Measurements from ENCODE around the gene CBFA2T2. TPM values are rescaled to one million over a fixed set of nuclear protein-coding genes. Genes with fewer than 3 reads are reported as not detected.

The CBFA2T2 gene
- total and polyA plus RNA-seq, 2 of the 4 experiments (the other 2 are of a cell fraction) = 3.8 to 6.2 TPM

DNA sequence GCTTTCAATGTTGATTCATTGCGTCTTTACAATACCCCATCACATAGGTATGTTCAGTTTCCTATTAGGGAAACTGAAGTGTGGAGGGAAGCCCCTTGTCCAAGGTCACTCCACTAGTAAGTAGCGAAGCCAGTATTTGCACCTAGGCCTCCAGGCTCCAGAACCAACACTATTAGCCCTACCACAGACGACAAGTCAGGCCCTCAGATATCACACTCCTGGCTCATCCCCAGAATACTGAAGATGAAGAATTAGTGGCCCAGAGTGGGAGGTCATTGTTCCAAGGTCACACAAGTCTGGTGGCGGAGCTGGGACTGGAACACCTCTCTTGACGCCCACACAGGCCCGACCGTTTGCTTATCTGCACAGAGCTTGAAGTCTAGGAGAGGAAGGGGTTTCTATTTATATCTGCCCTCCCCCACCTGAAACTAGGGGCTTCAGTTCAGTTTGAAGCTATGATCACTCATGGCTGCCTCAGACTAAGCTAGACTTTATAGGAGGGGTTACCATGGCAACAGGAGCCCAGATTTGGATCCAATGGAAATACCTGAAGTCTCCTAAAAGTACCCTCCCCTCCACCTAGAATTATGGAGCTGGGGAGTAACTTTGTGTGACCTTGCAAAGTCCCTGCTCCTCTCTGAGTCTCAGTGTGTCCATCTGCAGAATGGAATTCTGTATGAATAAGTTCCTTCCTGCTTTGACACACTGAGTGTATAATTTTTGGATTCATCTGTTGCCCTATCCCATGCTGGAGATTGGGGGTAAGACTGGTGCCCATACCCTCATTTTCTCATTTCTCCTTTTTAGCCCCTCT is 48.5 kb upstream of the CBFA2T2 start (continued):
- no peak for TF ChIP-seq RAD21 (IDR thresholded peaks at IDR 0.05; ENCODE audit: low read length)

DNA sequence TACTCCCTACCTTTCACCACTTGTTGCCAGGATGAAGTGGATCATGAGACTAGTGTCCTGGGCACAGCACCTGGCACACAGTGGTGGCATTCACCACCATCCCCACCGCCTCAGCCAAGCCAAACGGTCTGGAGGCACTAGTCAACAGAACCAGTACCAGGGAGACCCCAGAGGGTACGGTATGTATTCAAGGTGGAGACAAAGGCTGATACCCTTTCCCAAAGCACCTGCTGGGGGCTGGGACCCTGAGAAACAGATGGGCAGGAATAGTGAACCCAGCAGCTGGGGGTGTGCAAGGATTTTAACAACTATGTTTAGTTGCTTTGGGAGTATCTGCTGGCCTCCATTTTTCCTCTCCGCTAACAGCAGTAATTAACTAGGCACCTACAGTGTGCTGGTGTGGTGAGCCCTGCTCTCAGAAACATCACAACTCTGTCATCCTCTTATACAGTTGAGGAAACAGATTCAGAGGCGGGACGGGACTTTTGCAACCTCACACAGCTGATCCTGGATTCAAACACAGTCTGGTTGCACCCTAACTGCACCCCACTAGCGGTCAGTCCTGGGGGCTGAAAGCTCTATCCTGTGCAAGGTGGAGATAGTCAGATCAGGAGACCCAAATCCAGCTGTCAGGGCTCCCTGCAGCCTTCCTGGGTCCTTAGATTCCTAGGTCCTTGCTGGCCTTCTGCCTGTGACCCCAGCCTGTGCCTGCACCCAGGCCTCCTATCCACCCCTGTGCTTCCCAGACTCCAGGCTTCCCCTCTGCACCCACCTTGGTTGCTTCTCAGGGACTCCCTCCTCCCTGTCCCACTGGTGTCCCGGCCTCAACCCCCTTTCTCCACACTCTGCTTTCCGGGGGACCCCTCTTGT is 47.5 kb upstream of the CBFA2T2 start:
- H3K14ac ChIP-seq (replicated peaks; ENCODE audit: low read depth, low read length) = no peak overlapping the region
- no peaks in the 10 kb centered on the region for H3K27me3 ChIP-seq (ENCODE audit: control insufficient read depth, insufficient read depth, low read length)
- H2AFZ ChIP-seq (replicated peaks; ENCODE audit: low read length, poor library complexity) = peak overlapping the region; percentile 100
- intact Hi-C loops (cut with micrococcal nuclease) (no loop called here), dilution Hi-C loops (cut with HindIII; ENCODE audit: low sequenced_read_pairs, unreplicated experiment) (no loop called here), in situ Hi-C loops (cut with MboI; ENCODE audit: low sequenced_read_pairs) (no loop called here)
- no peaks in the 10 kb centered on the region for H3K36me3 ChIP-seq (ENCODE audit: control insufficient read depth, insufficient read depth, low read length)
- no peak overlapping the region for H4K5ac ChIP-seq (ENCODE audit: low read depth, low read length)
- H3K56ac ChIP-seq (ENCODE audit: extremely low read depth, insufficient read depth, low read length) = no peak overlapping the region
- ATAC-seq (ENCODE audit: low read depth) = no peak
- peaks cover 4 to 22% of the 10 kb centered on the region in 2 experiments; a peak in 2 of 4 replicates for H3K79me1 ChIP-seq (ENCODE audit: low read depth in 1 of 2, low read length in 2 of 2)
- H3K4me2 ChIP-seq (ENCODE audit: low read depth, low read length) = peak overlapping the region; percentile 95
- CTCF ChIA-PET = interaction anchor here (1.1 kb wide), 1 partner anchor 26 kb away, joined by 3 read pairs; no protein-coding TSS in a partner anchor
- no peak for DNase-seq
- peak overlapping the region in 1 of 2 experiments; percentile 73; a peak in 1 of 4 replicates for H4K8ac ChIP-seq (ENCODE audit: low read depth in 2 of 2, low read length in 2 of 2)
- 0 out of 2 replicates have a peak overlapping the region, but pooled peaks have one; percentile 31 for H3K9ac ChIP-seq (ENCODE audit: low read depth, low read length)
- H2BK5ac ChIP-seq (ENCODE audit: low read depth, low read length, poor library complexity, severe bottlenecking) = no peak overlapping the region
- 39% methylated on average over 4 of the region's 9 CpGs; no CpG with 5 or more reads in 1 of the 2 experiments for WGBS, 2 experiments (ENCODE audit: extremely low coverage in 2 of 2, insufficient read length in 1 of 2)
- peaks cover 6% of the 10 kb centered on the region for H3K4me1 ChIP-seq (ENCODE audit: control insufficient read depth, insufficient read depth, low read length)
- no peaks in the 10 kb centered on the region for H3K9me3 ChIP-seq (ENCODE audit: control insufficient read depth, insufficient read depth, low read length)
- H4K20me1 ChIP-seq (ENCODE audit: insufficient read depth, low read length) = 0 out of 2 replicates have a peak, but pooled peaks cover 3% of the 10 kb centered on the region
- H4K91ac ChIP-seq (ENCODE audit: insufficient read depth, low read depth, low read length) = no peak overlapping the region
- peak overlapping the region; percentile 93 for H3K4me3 ChIP-seq (ENCODE audit: insufficient read depth, low read depth, low read length)
- no peak overlapping the region for H2BK15ac ChIP-seq (ENCODE audit: low read depth, low read length)
- no peak overlapping the region for H2BK20ac ChIP-seq (ENCODE audit: low read depth, low read length)
- H3K27ac ChIP-seq (ENCODE audit: insufficient read depth, low read length) = no peak overlapping the region
- H2BK120ac ChIP-seq (ENCODE audit: low read depth, low read length) = no peak overlapping the region
- peak overlapping the region; percentile 72; the same call in 1 of the 2 replicates for H3K23ac ChIP-seq (ENCODE audit: low read depth, low read length)
- H3K4ac ChIP-seq (ENCODE audit: low read depth, low read length) = no peak overlapping the region
- H3K18ac ChIP-seq (ENCODE audit: low read depth, low read length) = no peak overlapping the region
- no TSS peak for BruUV-seq (replicated peaks)
- peak overlapping the region; percentile 90 for H2AK9ac ChIP-seq (replicated peaks; ENCODE audit: low read depth, low read length, poor library complexity)
- no peak overlapping the region for H2AK5ac ChIP-seq (ENCODE audit: low read depth, low read length)
- H3K9me1 ChIP-seq (ENCODE audit: insufficient read depth, low read length) = peaks cover 10% of the 10 kb centered on the region; the same call in 1 of the 2 replicates
- POLR2A ChIA-PET (ENCODE audit: unreplicated experiment) = interaction anchor here (0.6 kb wide), 1 partner anchor 220 kb away, joined by 3 read pairs; no protein-coding TSS in a partner anchor
- TF ChIP-seq MAZ (IDR thresholded peaks at IDR 0.05; ENCODE audit: borderline replicate concordance, low read depth, low read length) (no peak), NFE2L2 (IDR thresholded peaks at IDR 0.05; ENCODE audit: low read depth, low read length) (no peak), CHD1 (IDR thresholded peaks at IDR 0.05; ENCODE audit: low read depth, low read length) (no peak), RFX5 (IDR thresholded peaks at IDR 0.05; ENCODE audit: low read depth, low read length) (no peak), FOS (IDR thresholded peaks at IDR 0.05; ENCODE audit: low read depth, low read length) (no peak), ELK1 (IDR thresholded peaks at IDR 0.05; ENCODE audit: borderline replicate concordance, low read depth, low read length) (no peak), BHLHE40 (IDR thresholded peaks at IDR 0.05; ENCODE audit: low read depth, low read length) (no peak)
- TF ChIP-seq, protein P1, sequence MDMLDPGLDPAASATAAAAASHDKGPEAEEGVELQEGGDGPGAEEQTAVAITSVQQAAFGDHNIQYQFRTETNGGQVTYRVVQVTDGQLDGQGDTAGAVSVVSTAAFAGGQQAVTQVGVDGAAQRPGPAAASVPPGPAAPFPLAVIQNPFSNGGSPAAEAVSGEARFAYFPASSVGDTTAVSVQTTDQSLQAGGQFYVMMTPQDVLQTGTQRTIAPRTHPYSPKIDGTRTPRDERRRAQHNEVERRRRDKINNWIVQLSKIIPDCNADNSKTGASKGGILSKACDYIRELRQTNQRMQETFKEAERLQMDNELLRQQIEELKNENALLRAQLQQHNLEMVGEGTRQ (IDR thresholded peaks at IDR 0.05; ENCODE audit: low read depth, low read length) = no peak

Data from IMR-90 (cell line).